GM23338 (cell line): ENCODE data around the gene TP53I13. TPM values are rescaled to one million over a fixed set of nuclear protein-coding genes. Genes with fewer than 3 reads are reported as not detected.

Experiments
- EZH2 ChIP-seq: fragments of 200-600 bp; sonication (generic); IDR thresholded peaks from one replicate; pipeline ENCODE4 v1.8.0; 2017; ENCODE audit warnings: antibody characterized with exemption, mild to moderate bottlenecking, low read depth; ENCODE audit not compliant: unreplicated experiment
- NANOG ChIP-seq: IDR thresholded peaks from 2 replicates; pipeline ENCODE4 v1.6.1; 2016; ENCODE audit warnings: antibody characterized with exemption, borderline replicate concordance
- ZNF462 ChIP-seq: fragments of 250-450 bp; sonication (Bioruptor Pico); IDR thresholded peaks from 2 replicates; pipeline ENCODE4 v1.5.0; 2020; ENCODE audit warnings: mild to moderate bottlenecking, moderate library complexity
- polyA plus RNA-seq: library from polyadenylated mRNA; unstranded; fragments of >200 nt; fragmentation: Nextera tagmentation; extraction: Ambion mirVana; gene quantifications from 2 replicates; pipeline ENCODE4 v1.2.1, GENCODE V29; 2016
- total RNA-seq: library from RNA; depleted of rRNA; stranded (reverse); fragments of >200 nt; shearing (Covaris generic); gene quantifications from 2 replicates; pipeline ENCODE4 v1.2.3, GENCODE V29; 2014
- TF ChIP-seq, protein P1 (sequence below): IDR thresholded peaks from one replicate; pipeline ENCODE4 v1.6.1; 2018; ENCODE audit warnings: antibody characterized with exemption; ENCODE audit not compliant: unreplicated experiment

The TP53I13 gene
- total and polyA plus RNA-seq, 2 experiments from 2014 or later: 21.0 to 38.9 TPM

DNA sequence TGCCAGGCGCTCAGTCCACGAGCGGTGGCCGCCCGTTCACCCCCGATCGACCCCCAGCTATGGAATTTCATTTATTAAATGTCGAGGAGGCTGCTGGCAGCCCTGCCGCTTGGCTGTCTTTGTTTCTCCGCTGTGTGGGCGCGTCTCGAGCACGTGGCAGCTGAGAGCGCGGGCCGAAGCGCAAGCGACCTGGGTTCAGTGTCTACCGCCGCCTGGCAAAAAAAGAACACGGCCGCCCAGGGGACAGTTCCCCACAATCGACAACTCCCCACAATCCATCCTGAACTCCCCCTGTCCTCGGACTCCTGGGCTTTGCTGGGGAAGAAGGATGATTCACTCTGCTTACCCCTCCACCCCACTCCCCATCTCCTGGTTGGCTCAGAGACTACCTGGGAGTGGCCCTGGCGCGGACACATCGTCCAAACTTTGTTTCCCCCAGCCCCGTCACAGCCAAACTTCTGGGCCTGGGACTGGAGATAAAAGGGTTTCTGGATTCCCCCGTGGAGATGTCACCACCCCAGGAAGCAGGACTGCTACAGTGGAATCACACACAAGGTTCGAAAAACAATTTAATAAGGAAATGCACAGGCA lies 22.7 kb downstream of the TP53I13 start (continued):
- no peak for TF ChIP-seq ZNF462 (CRISPR knock-in tag)
- TF ChIP-seq NANOG: no peak
- TF ChIP-seq EZH2: no peak
- TF ChIP-seq, protein P1, sequence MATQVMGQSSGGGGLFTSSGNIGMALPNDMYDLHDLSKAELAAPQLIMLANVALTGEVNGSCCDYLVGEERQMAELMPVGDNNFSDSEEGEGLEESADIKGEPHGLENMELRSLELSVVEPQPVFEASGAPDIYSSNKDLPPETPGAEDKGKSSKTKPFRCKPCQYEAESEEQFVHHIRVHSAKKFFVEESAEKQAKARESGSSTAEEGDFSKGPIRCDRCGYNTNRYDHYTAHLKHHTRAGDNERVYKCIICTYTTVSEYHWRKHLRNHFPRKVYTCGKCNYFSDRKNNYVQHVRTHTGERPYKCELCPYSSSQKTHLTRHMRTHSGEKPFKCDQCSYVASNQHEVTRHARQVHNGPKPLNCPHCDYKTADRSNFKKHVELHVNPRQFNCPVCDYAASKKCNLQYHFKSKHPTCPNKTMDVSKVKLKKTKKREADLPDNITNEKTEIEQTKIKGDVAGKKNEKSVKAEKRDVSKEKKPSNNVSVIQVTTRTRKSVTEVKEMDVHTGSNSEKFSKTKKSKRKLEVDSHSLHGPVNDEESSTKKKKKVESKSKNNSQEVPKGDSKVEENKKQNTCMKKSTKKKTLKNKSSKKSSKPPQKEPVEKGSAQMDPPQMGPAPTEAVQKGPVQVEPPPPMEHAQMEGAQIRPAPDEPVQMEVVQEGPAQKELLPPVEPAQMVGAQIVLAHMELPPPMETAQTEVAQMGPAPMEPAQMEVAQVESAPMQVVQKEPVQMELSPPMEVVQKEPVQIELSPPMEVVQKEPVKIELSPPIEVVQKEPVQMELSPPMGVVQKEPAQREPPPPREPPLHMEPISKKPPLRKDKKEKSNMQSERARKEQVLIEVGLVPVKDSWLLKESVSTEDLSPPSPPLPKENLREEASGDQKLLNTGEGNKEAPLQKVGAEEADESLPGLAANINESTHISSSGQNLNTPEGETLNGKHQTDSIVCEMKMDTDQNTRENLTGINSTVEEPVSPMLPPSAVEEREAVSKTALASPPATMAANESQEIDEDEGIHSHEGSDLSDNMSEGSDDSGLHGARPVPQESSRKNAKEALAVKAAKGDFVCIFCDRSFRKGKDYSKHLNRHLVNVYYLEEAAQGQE: no peak
